ENCODE data around the gene FAM107B.

FAM107B gene

DNA sequence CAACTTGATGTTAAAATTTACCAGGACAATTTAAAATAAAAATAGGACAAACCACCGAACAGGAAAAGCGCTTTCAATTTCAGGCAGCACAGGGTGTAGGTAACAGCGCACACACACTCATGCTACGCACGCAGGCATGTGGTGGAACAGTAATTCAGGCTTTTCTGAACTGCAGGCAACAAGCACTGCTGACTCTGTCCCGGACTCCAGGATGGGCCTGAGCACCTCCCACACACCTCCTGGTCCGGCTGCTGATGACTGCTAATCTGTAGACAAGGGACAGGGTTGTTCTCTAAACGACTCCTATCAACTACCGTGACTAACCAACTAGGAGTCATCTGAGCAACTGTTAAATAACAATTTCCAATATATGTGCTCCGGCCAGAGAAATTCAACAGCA, 251.4 kb downstream of the FAM107B start:
- DNase-seq (ENCODE audit: insufficient read length, low spot score) = no peak
- no peak for TF ChIP-seq SPI1 (IDR thresholded peaks at IDR 0.05; ENCODE audit: low read depth, low read length)
- TF ChIP-seq POLR2AphosphoS5 (IDR thresholded peaks at IDR 0.05; ENCODE audit: low read depth, low read length) = no peak
- TF ChIP-seq PAX5 (IDR thresholded peaks at IDR 0.05; ENCODE audit: insufficient read depth, low read length, severe bottlenecking) = no peak
- no peak for TF ChIP-seq POU2F2 (IDR thresholded peaks at IDR 0.05; ENCODE audit: low read depth, low read length)
- TF ChIP-seq POLR2A (IDR thresholded peaks at IDR 0.05; ENCODE audit: low read depth, low read length) = no peak
- TF ChIP-seq TAF1 (IDR thresholded peaks at IDR 0.05; ENCODE audit: low read depth, low read length) = no peak
- FAIRE-seq = no peak

DNA sequence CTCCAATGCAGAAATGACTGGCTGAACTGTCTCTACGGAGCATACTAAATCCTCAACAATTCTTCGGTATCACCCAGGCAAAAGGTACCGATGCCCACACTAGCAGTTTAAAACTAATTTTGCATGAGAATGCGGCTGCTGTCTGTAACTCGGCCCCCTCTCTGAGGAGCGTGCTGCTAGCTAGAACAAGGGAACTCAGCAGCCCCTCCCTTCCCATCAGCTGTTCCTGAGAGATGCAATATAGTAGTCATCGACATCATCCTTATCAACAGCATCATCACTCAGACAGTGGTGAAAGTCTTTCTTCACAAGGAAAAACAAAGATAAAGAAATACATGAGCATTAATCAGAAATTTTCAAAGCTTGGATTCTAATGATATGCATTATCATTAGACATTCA, 254.9 kb downstream of the FAM107B start:
- FAIRE-seq (no peak), DNase-seq (ENCODE audit: insufficient read length, low spot score) (no peak)
- TF ChIP-seq SPI1 (IDR thresholded peaks at IDR 0.05; ENCODE audit: low read depth, low read length) = no peak
- no peak for TF ChIP-seq POLR2AphosphoS5 (IDR thresholded peaks at IDR 0.05; ENCODE audit: low read depth, low read length)
- no peak for TF ChIP-seq PAX5 (IDR thresholded peaks at IDR 0.05; ENCODE audit: insufficient read depth, low read length, severe bottlenecking)
- no peak for TF ChIP-seq POLR2A (IDR thresholded peaks at IDR 0.05; ENCODE audit: low read depth, low read length)
- no peak for TF ChIP-seq POU2F2 (IDR thresholded peaks at IDR 0.05; ENCODE audit: low read depth, low read length)
- TF ChIP-seq TAF1 (IDR thresholded peaks at IDR 0.05; ENCODE audit: low read depth, low read length) = no peak

DNA sequence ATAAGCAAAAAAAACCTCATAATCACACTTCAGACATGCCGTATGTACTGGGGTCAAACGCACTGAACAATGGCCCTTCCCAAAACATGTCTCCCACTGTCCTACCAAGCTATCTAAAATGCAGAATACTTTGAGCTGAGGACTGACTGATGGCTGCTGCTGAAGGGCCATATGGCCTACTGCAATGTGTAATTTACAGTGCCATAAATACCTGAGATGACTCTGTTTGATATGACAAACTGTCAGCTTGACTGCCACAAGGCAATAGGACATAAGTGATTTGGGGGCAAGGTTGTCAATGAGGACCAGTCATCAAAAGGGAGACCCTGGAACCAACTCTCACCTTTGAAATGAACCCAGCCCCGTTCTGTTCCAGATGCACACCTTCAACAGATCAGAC, 256.5 kb downstream of the FAM107B start:
- TF ChIP-seq PAX5 (IDR thresholded peaks at IDR 0.05; ENCODE audit: insufficient read depth, low read length, severe bottlenecking) = no peak
- no peak for TF ChIP-seq POLR2AphosphoS5 (IDR thresholded peaks at IDR 0.05; ENCODE audit: low read depth, low read length)
- TF ChIP-seq POU2F2 (IDR thresholded peaks at IDR 0.05; ENCODE audit: low read depth, low read length) = no peak
- no peak for TF ChIP-seq POLR2A (IDR thresholded peaks at IDR 0.05; ENCODE audit: low read depth, low read length)
- no peak for TF ChIP-seq TAF1 (IDR thresholded peaks at IDR 0.05; ENCODE audit: low read depth, low read length)
- no peak for TF ChIP-seq SPI1 (IDR thresholded peaks at IDR 0.05; ENCODE audit: low read depth, low read length)
- FAIRE-seq (no peak), DNase-seq (ENCODE audit: insufficient read length, low spot score) (no peak)

DNA sequence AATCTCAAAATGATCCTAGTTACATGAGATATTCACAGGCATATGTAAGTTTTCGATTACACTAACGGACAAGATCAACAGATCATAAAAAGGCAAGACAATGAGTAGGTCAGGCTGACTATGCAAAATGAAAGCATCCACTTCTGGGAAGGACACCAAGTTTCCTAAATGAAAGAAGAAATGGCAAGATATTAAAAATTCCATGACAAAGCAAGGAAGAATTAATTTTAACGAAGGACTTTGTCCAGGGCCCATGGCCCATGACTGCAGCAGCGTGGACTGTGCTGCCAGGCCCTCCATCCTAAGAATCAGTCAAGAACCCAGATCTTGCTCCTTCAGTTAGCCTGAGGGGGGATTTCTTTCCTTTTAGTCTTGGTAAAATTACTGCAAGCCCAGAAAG, 261.6 kb downstream of the FAM107B start:
- DNase-seq (ENCODE audit: insufficient read length, low spot score) (no peak), FAIRE-seq (no peak)
- TF ChIP-seq PAX5 (IDR thresholded peaks at IDR 0.05; ENCODE audit: insufficient read depth, low read length, severe bottlenecking) (no peak), POLR2AphosphoS5 (IDR thresholded peaks at IDR 0.05; ENCODE audit: low read depth, low read length) (no peak), POLR2A (IDR thresholded peaks at IDR 0.05; ENCODE audit: low read depth, low read length) (no peak), SPI1 (IDR thresholded peaks at IDR 0.05; ENCODE audit: low read depth, low read length) (no peak), POU2F2 (IDR thresholded peaks at IDR 0.05; ENCODE audit: low read depth, low read length) (no peak), TAF1 (IDR thresholded peaks at IDR 0.05; ENCODE audit: low read depth, low read length) (no peak)

DNA sequence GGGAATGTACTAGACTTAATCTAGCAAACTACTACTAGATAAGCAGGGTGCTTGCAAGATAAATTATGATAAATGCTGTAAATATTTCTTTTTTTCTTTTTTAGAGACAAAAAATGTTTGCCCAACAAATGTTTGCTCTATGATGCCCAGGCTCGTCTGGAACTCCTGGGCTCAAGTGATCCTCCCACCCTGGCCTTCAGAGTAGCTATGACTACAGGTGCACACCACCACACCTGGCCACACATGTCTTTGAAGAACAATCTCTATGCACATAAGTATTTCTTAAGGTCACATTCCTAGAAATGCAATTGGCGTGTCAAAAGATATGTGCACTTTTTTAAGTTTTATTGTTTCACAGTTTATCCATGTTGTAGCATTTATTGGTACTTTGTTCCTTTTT, 264.4 kb downstream of the FAM107B start:
- TF ChIP-seq POLR2AphosphoS5 (IDR thresholded peaks at IDR 0.05; ENCODE audit: low read depth, low read length) (no peak), POLR2A (IDR thresholded peaks at IDR 0.05; ENCODE audit: low read depth, low read length) (no peak), PAX5 (IDR thresholded peaks at IDR 0.05; ENCODE audit: insufficient read depth, low read length, severe bottlenecking) (no peak), SPI1 (IDR thresholded peaks at IDR 0.05; ENCODE audit: low read depth, low read length) (no peak), TAF1 (IDR thresholded peaks at IDR 0.05; ENCODE audit: low read depth, low read length) (no peak), POU2F2 (IDR thresholded peaks at IDR 0.05; ENCODE audit: low read depth, low read length) (no peak)
- FAIRE-seq = no peak
- DNase-seq (ENCODE audit: insufficient read length, low spot score) = no peak

DNA sequence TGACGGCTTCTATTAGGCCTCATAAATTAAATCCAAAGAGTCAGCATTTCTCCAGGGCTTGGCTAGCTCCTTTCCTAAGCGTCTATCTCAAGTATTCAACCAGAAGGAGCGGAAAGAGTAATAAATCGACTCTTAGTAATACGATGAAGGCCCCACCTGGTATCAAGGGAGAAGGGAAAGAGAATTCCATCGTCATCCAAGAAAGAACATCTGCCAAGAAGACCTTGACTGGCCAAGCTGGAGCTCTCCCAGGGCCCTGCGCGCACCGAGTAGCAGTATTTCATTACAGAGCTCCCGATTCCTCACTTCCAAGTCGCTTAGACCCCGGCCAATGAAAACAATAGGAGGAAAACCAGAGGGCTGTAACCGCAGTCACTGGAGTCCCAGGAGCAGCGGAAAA, 266.0 kb downstream of the FAM107B start:
- DNase-seq (ENCODE audit: insufficient read length, low spot score) = no peak
- no peak for TF ChIP-seq POLR2AphosphoS5 (IDR thresholded peaks at IDR 0.05; ENCODE audit: low read depth, low read length)
- TF ChIP-seq POU2F2 (IDR thresholded peaks at IDR 0.05; ENCODE audit: low read depth, low read length) = no peak
- no peak for TF ChIP-seq SPI1 (IDR thresholded peaks at IDR 0.05; ENCODE audit: low read depth, low read length)
- no peak for TF ChIP-seq PAX5 (IDR thresholded peaks at IDR 0.05; ENCODE audit: insufficient read depth, low read length, severe bottlenecking)
- no peak for TF ChIP-seq POLR2A (IDR thresholded peaks at IDR 0.05; ENCODE audit: low read depth, low read length)
- no peak for TF ChIP-seq TAF1 (IDR thresholded peaks at IDR 0.05; ENCODE audit: low read depth, low read length)
- FAIRE-seq = peak; percentile 23

DNA sequence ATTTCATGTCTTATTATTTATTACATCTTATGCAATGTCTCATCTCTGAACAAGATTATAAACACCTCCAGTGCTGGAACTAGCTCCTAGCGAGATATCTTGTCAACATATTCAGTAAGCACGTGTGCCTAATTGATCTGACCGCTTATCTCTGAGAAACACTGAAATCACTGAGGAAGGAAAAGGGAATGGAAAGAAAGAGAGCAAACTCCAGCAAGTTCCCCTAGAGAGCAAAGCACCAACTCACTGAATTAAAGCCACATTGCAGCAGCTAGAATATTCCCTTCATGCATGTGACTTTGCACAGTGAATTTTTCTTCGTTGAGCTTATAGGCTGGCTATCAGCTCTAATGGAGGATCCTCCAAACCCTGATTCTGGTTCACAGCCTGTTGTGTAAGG, 266.9 kb downstream of the FAM107B start:
- FAIRE-seq (no peak), DNase-seq (ENCODE audit: insufficient read length, low spot score) (no peak)
- TF ChIP-seq SPI1 (IDR thresholded peaks at IDR 0.05; ENCODE audit: low read depth, low read length) (no peak), PAX5 (IDR thresholded peaks at IDR 0.05; ENCODE audit: insufficient read depth, low read length, severe bottlenecking) (no peak), TAF1 (IDR thresholded peaks at IDR 0.05; ENCODE audit: low read depth, low read length) (no peak), POU2F2 (IDR thresholded peaks at IDR 0.05; ENCODE audit: low read depth, low read length) (no peak), POLR2AphosphoS5 (IDR thresholded peaks at IDR 0.05; ENCODE audit: low read depth, low read length) (no peak), POLR2A (IDR thresholded peaks at IDR 0.05; ENCODE audit: low read depth, low read length) (no peak)

DNA sequence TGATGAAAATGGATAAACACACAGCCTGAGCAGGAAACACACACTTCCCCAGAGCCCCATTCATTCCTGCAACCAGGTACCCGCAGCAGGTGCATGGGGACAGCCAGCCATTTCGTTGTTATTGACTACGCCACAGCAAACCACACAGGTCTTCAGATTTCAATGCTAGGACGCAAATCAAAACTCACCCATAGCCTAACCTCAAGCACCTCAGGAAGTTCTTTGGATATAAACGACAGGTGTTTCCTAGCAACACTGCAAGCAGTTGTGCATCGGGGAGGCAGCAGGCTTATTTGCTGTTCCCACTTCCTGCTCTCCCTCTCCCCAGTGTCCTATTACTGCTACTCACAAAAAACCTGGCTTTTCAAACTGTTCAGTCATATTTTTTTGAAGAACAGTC, 267.5 kb downstream of the FAM107B start:
- DNase-seq (ENCODE audit: insufficient read length, low spot score) = no peak

DNA sequence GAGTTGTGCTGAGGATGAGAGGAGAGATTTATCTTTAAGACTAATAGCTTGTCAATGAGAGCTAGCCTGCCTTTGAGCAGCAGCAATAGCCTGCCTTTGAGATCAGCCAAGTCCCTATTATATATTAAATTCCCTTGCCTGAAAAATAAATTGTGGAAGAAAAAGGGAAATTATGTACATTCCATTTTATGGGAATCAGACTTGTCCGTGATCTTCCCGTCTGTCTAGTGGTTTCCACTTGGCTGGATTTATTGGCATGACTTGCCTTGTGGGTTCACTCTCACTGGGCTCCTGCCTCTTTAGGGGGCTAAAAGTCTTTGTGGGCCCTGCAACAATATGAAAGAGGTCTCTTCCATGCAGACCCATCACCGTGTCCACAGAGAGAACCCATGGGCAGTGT, 272.3 kb downstream of the FAM107B start:
- DNase-seq (ENCODE audit: insufficient read length, low spot score) = no peak
- FAIRE-seq = no peak
- TF ChIP-seq POLR2A (IDR thresholded peaks at IDR 0.05; ENCODE audit: low read depth, low read length) (no peak), POU2F2 (IDR thresholded peaks at IDR 0.05; ENCODE audit: low read depth, low read length) (no peak), TAF1 (IDR thresholded peaks at IDR 0.05; ENCODE audit: low read depth, low read length) (no peak), POLR2AphosphoS5 (IDR thresholded peaks at IDR 0.05; ENCODE audit: low read depth, low read length) (no peak), SPI1 (IDR thresholded peaks at IDR 0.05; ENCODE audit: low read depth, low read length) (no peak), PAX5 (IDR thresholded peaks at IDR 0.05; ENCODE audit: insufficient read depth, low read length, severe bottlenecking) (no peak)

More for the DNA sequence above, 267.5 kb downstream of the FAM107B start:
- peak; percentile 48 for FAIRE-seq
- TF ChIP-seq POU2F2 (IDR thresholded peaks at IDR 0.05; ENCODE audit: low read depth, low read length) = no peak

DNA sequence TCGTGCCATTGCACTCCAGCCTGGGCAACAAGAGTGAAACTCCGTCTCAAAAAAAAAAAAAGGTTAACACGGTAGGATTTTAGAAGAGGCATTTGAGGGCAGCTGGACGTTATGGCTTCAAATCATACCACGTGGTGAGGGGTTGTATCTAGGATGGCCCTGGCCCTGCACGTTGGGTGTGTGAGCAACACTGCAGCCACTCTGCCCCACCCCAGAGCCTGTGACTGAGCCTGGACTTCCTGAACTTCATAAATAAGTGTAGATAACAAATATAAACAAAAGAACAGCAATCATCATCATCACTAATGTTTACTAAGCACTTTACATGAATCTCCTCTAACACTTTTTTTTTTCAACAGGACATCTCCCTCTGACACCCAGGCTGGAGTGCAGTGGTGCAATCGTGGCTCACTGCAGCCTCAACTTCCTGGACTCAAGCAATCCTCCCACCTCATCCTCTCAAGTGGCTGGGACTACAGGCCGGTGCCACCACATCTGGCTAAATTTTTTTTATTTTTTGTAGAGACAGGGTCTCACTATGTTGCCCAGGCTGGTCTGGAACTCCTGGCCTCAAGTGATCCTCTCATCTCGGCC, 274.4 kb downstream of the FAM107B start:
- TF ChIP-seq POU2F2 (IDR thresholded peaks at IDR 0.05; ENCODE audit: low read depth, low read length) (no peak), POLR2A (IDR thresholded peaks at IDR 0.05; ENCODE audit: low read depth, low read length) (no peak), TAF1 (IDR thresholded peaks at IDR 0.05; ENCODE audit: low read depth, low read length) (no peak), SPI1 (IDR thresholded peaks at IDR 0.05; ENCODE audit: low read depth, low read length) (no peak), PAX5 (IDR thresholded peaks at IDR 0.05; ENCODE audit: insufficient read depth, low read length, severe bottlenecking) (no peak), POLR2AphosphoS5 (IDR thresholded peaks at IDR 0.05; ENCODE audit: low read depth, low read length) (no peak)
- DNase-seq (ENCODE audit: insufficient read length, low spot score) (no peak), FAIRE-seq (no peak)
